Inferior parietal cortex (tissue), 1 donor: ENCODE results near the gene ISM1.

Source experiments
- DNase-seq: peaks from one replicate; pipeline ENCODE4 v3.0.0-alpha.2; 2016; ENCODE audit errors: extremely low spot score

Gene ISM1

GRCh38 chr20:13348311-13349234 is 127.5 kb downstream of the ISM1 start:
- DNase-seq = no peak

DNA sequence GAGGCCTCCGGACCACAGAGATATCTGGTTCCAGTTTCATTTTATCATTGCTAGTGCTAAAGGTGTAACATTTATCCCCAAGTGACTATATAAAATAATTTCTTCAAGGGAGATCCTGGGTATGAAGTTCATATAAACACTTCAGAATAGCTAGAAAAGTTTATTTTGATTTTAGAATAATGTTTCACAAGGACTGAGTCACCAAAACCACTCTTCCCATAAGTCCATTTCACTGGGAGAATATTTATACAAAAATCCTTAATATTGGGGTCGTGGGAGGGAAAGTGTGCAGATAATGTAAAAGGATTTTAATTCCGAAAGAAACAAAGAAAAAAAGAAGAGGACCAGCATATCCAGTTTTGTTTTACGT is 128.1 kb downstream of the ISM1 start:
- DNase-seq = no peak
